ENCODE results near the gene ANGEL2.

DNA sequence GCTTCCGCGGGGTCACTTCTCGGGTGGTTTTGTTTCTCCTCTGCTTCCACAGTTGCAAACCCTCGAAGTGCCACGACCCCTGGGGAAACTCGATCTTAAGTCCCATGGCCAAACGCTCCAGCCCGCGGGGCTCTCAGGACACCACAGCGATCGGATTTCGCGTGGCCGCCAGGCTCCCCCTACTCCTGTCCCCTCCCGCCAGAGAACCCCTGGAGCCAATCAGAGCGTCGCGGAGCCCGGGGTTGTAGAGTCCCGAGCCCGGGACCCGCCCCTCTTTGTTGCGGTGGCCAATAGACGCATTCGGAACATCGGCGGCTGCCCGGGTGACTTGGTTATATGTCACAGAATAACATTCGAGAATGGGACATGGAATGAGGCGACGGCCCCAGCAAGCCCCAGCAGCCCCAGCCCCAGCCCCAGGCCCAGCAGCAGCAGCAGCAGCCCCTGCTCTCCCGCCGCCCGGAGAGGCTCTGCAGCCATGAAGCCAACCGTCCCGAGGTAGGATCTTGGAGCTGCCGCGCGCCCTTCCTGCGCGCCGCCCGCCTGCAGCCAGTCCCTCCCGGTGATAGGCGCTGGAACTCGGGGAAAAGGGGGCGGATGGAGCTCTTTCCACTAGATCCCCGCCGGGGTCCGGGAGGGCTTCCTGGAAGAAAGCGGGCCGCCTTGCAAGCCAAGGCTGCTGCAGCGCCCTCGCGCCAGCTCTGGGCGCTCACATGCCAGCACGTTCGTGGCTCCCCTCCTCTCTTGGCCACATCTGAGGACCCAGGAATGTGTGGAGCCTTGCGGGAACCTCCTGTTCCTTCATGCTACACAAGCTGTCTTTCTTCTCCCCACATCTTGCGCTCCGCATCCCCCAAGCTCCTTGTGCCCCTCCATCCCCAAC, 65.2 kb downstream of the ANGEL2 start, which contains the start of gene VASH2:
- TF ChIP-seq, protein P1, sequence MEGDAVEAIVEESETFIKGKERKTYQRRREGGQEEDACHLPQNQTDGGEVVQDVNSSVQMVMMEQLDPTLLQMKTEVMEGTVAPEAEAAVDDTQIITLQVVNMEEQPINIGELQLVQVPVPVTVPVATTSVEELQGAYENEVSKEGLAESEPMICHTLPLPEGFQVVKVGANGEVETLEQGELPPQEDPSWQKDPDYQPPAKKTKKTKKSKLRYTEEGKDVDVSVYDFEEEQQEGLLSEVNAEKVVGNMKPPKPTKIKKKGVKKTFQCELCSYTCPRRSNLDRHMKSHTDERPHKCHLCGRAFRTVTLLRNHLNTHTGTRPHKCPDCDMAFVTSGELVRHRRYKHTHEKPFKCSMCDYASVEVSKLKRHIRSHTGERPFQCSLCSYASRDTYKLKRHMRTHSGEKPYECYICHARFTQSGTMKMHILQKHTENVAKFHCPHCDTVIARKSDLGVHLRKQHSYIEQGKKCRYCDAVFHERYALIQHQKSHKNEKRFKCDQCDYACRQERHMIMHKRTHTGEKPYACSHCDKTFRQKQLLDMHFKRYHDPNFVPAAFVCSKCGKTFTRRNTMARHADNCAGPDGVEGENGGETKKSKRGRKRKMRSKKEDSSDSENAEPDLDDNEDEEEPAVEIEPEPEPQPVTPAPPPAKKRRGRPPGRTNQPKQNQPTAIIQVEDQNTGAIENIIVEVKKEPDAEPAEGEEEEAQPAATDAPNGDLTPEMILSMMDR (IDR thresholded peaks at IDR 0.05), result no peak
- no peak for TF ChIP-seq TCF7L2 (IDR thresholded peaks at IDR 0.05; ENCODE audit: low read depth, low read length)
- no peak for TF ChIP-seq POLR2AphosphoS5 (IDR thresholded peaks at IDR 0.05; ENCODE audit: low read depth, low read length)
- TF ChIP-seq, protein P2, sequence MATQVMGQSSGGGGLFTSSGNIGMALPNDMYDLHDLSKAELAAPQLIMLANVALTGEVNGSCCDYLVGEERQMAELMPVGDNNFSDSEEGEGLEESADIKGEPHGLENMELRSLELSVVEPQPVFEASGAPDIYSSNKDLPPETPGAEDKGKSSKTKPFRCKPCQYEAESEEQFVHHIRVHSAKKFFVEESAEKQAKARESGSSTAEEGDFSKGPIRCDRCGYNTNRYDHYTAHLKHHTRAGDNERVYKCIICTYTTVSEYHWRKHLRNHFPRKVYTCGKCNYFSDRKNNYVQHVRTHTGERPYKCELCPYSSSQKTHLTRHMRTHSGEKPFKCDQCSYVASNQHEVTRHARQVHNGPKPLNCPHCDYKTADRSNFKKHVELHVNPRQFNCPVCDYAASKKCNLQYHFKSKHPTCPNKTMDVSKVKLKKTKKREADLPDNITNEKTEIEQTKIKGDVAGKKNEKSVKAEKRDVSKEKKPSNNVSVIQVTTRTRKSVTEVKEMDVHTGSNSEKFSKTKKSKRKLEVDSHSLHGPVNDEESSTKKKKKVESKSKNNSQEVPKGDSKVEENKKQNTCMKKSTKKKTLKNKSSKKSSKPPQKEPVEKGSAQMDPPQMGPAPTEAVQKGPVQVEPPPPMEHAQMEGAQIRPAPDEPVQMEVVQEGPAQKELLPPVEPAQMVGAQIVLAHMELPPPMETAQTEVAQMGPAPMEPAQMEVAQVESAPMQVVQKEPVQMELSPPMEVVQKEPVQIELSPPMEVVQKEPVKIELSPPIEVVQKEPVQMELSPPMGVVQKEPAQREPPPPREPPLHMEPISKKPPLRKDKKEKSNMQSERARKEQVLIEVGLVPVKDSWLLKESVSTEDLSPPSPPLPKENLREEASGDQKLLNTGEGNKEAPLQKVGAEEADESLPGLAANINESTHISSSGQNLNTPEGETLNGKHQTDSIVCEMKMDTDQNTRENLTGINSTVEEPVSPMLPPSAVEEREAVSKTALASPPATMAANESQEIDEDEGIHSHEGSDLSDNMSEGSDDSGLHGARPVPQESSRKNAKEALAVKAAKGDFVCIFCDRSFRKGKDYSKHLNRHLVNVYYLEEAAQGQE (IDR thresholded peaks at IDR 0.05; ENCODE audit: insufficient read depth in 1 of 2, low read depth in 2 of 2, low read length in 1 of 2), result no peak
- no peak for TF ChIP-seq SIN3A (IDR thresholded peaks at IDR 0.05; ENCODE audit: borderline replicate concordance, insufficient read depth, low read depth, low read length)

All from Panc1 (cell line).